Measurements from ENCODE around the gene CTXND1. TPM values are rescaled to one million over a fixed set of nuclear protein-coding genes. Genes with fewer than 3 reads are reported as not detected.
"Not testable (repeated sequence)": the region's sequence is repeated elsewhere in the genome, so short reads cannot be mapped to it uniquely, and the experiment has no call there.

The CTXND1 gene
- polyA plus RNA-seq (ENCODE audit: insufficient read length in 3 of 3): 10 to 100 TPM in 2 of 3 donors, 1 to 10 TPM in 1; 8.0 to 12.2 (median 11.9) TPM
- long read RNA-seq, donor 1: 0 reads
- long read RNA-seq, donor 2, full-length matches to known transcripts: 4 of 4 reads
- long read RNA-seq, donor 2, partial matches to known transcripts: 0 of 4 reads
- long read RNA-seq, donor 2, other reads (novel, unspliced or antisense): 0 of 4 reads
- long read RNA-seq, donor 3, full-length matches to known transcripts: 1 of 1 reads
- long read RNA-seq, donor 3, partial matches to known transcripts: 0 of 1 reads
- long read RNA-seq, donor 3, other reads (novel, unspliced or antisense): 0 of 1 reads
- long read RNA-seq, donor 4, full-length matches to known transcripts: 3 of 3 reads
- long read RNA-seq, donor 4, partial matches to known transcripts: 0 of 3 reads
- long read RNA-seq, donor 4, other reads (novel, unspliced or antisense): 0 of 3 reads
- long read RNA-seq, donor 5, full-length matches to known transcripts: 1 of 1 reads
- long read RNA-seq, donor 5, partial matches to known transcripts: 0 of 1 reads
- long read RNA-seq, donor 5, other reads (novel, unspliced or antisense): 0 of 1 reads
- long read RNA-seq, donor 6, full-length matches to known transcripts: 1 of 1 reads
- long read RNA-seq, donor 6, partial matches to known transcripts: 0 of 1 reads
- long read RNA-seq, donor 6, other reads (novel, unspliced or antisense): 0 of 1 reads
- long read RNA-seq, donor 7, full-length matches to known transcripts: 2 of 2 reads
- long read RNA-seq, donor 7, partial matches to known transcripts: 0 of 2 reads
- long read RNA-seq, donor 7, other reads (novel, unspliced or antisense): 0 of 2 reads
- long read RNA-seq, donor 8: 0 reads
- long read RNA-seq, donor 9, full-length matches to known transcripts: 1 of 1 reads
- long read RNA-seq, donor 9, partial matches to known transcripts: 0 of 1 reads
- long read RNA-seq, donor 9, other reads (novel, unspliced or antisense): 0 of 1 reads
- long read RNA-seq, donor 10, full-length matches to known transcripts: 1 of 1 reads
- long read RNA-seq, donor 10, partial matches to known transcripts: 0 of 1 reads
- long read RNA-seq, donor 10, other reads (novel, unspliced or antisense): 0 of 1 reads
- long read RNA-seq, donor 11, full-length matches to known transcripts: 1 of 1 reads
- long read RNA-seq, donor 11, partial matches to known transcripts: 0 of 1 reads
- long read RNA-seq, donor 11, other reads (novel, unspliced or antisense): 0 of 1 reads
- long read RNA-seq, donor 12, full-length matches to known transcripts: 5 of 5 reads
- long read RNA-seq, donor 12, partial matches to known transcripts: 0 of 5 reads
- long read RNA-seq, donor 12, other reads (novel, unspliced or antisense): 0 of 5 reads
- long read RNA-seq, donor 13, full-length matches to known transcripts: 1 of 1 reads
- long read RNA-seq, donor 13, partial matches to known transcripts: 0 of 1 reads
- long read RNA-seq, donor 13, other reads (novel, unspliced or antisense): 0 of 1 reads
- long read RNA-seq, donor 14: 0 reads
- long read RNA-seq, donor 15: 0 reads
- long read RNA-seq, donor 16, full-length matches to known transcripts: 5 of 5 reads
- long read RNA-seq, donor 16, partial matches to known transcripts: 0 of 5 reads
- long read RNA-seq, donor 16, other reads (novel, unspliced or antisense): 0 of 5 reads

DNA sequence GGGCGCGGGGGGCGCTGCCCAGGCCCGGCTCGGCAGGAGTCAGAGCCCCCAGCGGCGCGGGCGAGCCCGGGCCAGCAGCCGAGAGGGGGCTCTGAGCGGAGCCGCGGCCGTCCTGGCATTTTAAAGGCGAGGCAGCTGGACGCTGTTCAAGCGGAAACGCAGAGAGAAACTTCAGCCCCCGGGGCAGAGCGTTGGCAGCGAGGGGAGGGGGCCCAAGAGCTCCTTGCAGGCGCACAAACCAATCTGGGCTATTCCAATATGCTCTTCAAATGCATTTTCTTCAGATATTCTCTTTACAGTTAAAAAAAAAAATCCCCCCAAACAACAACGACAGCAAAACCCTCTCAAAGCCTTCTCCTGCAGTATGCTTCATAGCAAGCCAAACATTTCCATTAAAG, at the start of gene CTXND1:
TSS of gene CTXND1 (minus strand) at position 93 of the 398 bp plus-strand sequence. CDS start 50,264 bp downstream, outside the sequence.
- peak; percentile 33 for DNase-seq

DNA sequence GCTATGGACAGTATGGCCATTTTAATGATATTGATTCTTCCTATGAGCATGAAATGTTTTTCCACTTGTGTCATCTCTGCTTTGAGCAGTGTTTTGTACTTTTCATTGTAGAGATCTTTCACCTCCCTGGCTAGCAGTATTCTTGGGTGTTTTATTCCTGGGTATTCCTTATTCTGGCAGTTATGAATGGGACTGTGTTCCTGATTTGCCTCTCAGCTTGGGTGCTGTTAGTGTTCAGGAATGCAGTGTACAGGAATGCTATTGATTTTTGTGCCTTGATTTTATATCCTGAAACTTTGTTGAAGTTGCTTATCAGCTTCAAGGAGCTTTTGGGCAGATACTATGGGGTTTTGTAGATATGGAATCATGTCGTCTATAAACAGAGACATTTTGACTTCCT, 49.5 kb upstream of the CTXND1 start:
- no peak for DNase-seq

DNA sequence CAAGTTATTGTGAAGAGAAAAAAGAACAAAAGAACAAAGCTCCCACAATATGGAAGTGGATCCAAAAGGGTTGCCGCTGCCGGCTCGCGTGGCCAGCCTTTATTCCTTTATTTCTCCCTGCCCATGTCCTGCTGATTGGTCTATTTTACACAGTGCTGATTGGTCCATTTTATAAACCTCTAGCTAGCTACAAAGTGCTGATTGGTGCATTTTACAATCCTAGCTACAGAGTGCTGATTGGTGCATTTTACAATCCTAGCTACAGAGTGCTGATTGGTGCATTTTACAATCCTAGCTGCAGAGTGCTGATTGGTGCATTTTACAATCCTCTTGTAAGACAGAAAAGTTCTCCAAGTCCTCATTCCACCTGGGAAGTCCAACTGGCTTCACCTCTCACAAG, 43.8 kb upstream of the CTXND1 start:
- not testable (repeated sequence) for DNase-seq

DNA sequence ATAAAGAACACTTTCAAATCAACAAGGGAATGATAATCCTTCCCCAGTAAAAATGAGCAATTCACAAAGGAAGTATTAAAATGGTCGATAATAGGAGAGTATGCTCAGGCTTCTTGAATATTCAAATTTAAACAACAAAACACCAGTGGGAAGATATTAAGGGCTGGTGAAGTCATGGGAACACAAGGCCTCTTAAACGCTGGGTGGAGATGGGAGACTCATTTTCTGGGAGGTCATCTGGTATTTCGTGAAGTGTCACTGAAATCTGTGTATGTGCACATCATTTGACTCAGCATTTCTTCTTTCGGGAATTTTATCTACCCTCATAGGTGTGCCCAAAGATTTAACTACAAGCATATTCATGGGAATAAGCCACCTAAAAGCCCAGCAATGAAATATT, 40.1 kb upstream of the CTXND1 start:
- DNase-seq: no peak

DNA sequence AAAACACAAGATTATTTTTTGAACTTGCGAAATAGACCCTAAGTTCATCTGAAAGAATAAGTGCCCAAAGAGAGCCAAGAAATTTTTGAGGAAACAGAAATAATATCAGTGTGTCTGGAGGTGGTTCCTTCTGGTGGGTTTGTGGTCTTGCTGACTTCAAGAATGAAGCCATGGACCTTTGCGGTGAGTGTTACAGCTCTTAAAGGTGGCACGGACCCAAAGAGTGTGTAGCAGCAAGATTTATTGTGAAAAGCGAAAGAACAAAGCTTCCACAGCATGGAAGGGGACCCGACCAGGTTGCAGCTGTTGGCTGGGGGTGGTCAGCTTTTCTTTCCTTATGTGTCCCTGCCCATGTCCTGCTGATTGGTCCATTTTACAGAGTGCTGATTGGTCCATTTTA, 38.9 kb upstream of the CTXND1 start:
- DNase-seq: not testable (repeated sequence)

DNA sequence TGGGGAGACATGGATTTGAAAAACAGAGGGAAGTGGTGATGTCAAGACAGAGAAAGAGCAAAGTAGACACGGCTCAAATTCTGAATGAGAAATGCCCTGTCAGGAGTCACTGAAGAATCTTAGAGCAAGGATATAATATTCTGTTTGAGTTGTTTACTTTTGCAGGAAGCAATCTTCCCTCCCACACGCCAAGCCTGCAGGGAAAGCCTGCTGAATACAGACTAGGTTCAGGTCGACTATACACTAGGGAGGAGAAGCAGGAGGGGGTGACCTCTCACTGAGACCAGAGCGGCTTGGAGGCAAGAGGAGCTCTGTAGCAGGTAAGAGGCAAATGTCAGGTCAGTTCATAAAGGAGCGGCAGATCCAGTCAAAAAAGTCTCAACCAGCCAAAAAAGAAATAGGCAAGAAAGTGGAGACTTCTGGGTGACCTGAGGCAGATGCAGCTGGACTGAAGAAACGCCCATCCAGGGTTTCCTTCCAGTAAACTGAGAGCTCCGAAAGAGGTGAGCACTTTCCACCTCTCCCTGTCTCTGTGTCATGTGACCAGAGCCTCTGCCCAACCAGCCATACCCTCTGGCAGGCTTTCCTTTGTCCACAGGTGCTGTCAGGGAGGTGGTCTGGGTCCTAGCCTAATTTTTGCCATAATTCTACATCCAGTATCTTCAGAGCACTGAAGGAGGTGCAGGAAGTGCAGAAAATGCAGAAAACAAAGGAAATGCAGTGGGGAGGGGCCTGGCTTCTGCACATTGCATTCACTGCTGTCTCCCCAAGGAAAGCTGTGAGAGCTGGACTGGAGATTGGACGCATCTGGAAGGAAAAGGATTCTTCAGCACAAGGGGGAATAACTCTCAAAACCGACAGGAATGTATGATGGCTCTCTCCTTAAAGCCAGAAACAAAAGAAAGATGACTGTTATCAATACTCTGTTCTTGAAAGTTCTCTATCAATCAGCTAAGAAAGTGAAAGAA, 37.8 kb upstream of the CTXND1 start:
- DNase-seq: peak; percentile 52

DNA sequence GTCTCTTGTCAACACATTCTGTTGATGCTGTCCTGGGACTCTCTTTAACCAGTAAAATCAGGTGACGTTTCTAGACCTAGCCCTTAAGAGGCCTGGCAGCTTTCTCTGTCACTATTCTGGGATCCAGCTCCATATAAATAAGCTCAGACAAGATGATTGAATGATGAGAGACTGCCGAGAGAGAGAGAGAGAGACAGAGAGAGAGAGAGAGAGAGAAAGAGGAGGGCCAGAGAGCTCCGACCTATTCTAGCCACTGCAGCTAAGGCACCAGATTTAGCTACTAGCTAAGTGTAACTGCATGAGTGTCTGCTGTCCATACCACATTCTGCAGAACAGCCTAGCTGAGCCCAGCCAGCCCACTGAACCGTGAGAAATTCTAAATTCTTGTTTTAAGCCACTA, 36.1 kb upstream of the CTXND1 start:
- DNase-seq: no peak

DNA sequence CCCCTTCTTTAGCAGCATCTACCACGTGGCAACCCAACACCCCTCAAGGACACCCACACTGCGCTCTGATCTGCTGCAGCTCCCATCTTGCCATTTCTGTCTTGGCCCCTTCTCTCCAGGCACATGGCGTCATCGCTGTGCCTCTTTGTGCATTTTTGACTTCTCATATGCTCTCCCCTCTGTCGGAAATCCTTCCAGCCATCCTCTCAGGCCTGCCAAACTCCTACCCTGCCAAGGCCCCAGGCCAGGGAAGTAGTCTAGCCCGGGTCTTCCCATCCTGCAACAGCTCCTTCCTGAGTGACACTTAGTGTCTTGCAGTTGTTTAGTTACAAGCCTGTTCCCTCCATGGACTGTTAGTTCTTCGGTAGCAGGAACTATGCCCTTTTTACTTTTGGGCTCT, 34.0 kb upstream of the CTXND1 start:
- no peak for DNase-seq

DNA sequence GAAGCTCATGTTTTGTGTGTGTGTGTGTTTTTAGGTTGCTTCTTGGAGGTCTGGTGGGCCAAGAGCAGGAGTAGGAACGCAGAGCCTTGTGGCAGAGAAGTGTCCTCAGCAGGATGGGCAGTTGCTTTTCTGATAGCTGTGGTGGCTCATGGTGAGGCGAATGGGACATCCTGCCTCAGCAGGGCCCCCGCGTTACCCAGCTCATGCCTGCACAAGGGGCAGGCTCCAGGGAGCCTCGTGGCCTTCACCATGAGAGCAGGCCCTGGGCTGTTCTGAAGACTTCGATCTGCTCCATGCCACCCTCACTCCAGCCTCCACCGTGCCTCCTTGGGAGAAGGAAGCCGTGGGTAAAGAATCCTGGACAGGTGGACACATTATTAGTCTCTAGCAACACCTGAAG, 33.4 kb upstream of the CTXND1 start:
- DNase-seq: no peak

DNA sequence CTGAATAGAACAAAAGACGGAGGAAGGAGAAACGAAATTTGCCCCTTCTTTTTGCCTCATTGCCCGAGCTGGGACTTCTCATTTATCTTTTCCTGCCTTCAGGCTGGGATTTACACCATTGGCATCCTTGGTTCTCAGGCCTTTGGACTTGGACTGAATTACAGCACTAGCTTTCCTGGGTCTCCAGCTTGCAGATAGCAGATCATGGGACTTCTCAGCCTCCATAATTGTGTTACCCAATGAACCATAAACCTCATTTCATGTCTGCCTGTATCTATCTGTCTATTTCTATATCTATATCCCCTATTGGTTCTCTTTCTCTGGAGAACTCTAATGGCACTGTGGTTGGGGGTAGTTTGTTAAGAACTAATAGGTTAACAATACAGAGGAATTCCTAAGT, 31.5 kb upstream of the CTXND1 start:
- DNase-seq: no peak

DNA sequence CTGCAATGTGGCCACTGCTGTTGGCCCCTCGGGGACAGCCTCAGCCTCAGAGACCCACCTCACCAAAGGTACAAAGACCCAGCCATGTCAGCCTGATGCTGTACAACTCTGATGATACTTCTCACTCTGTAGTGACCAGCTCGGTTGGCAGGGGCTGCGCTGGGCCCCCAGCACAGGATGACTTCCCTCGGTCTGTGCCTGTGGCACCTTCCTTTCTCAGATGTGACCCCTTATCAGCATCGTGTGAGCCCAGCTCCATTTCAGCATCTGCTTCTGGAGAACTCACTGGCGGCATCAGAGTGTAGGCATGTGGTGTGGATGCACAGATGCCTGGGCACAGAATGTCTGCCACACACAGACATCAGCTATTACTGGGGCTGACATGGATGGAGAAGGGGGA, 25.1 kb upstream of the CTXND1 start:
- DNase-seq: no peak

DNA sequence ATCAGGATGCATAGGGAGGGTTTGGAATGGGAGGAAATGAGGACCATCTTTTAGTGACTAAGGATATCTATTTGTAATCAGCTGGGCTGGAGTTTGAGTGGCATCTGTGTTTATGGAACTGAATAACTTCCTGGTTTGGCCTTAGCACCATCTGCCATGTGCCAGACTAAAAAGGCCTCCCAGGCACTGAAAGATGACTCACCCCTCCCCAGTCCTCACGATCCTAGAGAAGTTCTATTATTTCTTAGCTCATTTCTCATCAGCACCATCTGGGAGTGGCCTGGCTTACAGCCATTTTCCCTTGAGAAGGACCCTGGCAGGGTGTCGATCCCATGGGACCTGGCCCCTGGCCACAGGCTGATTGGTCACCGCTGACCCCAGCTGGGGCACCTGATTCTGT, 23.9 kb upstream of the CTXND1 start:
- DNase-seq: no peak

DNA sequence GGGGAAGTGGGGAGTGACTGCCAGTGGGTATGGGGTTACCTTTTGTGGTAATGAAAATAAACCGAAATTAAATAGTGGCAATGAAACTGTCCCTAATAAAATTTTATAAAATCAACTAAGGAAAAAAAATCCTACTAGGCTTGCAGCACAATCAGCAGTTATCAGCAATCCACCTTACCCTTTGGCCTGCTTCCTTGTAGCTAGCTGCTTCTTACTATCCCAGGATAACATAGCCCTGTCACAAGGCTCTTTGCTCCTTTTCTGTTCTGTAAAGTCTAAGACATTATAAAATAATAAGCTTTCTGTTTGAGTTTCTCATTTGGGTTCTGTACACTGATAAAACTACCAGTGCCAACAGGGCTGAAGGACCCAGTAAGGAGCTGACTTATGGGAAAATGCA, 23.0 kb upstream of the CTXND1 start:
- no peak for DNase-seq

DNA sequence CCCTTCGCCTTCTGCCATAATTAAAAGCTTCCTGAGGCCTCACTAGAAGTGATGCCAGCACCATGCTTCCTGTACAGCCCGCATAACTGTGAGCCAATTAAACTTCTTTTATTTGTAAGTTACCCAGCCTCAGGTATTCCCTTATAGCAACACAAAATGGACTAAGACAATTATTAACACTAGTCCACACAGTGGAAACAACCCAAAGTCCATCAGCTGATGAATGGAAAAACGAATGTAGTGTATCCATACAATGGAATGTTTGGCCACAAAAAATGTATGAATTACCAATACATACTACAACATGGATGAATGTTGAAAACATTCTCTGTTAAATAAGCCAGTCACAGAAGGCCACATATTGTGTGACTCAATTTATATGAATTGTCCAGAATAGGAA, 22.5 kb upstream of the CTXND1 start:
- DNase-seq: no peak

DNA sequence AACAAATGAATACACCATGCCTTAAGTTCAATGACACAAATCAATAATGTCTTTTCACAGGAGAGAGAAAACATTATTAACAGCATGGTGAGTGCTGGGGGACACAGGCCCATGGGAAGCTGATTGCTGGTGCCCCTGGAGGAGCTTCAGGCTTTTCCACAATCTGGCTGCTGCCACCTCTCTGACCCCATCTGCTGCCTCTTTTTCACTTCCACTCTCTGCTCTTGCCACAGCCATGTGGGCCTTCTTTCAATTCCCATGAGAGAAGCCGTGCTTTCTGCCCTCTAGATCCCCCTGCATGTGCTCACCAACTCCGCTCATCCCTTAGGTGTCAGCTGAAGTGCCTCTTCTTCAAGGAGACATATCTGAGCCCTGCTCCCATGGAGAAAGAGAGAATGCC, 21.0 kb upstream of the CTXND1 start:
- no peak for DNase-seq

DNA sequence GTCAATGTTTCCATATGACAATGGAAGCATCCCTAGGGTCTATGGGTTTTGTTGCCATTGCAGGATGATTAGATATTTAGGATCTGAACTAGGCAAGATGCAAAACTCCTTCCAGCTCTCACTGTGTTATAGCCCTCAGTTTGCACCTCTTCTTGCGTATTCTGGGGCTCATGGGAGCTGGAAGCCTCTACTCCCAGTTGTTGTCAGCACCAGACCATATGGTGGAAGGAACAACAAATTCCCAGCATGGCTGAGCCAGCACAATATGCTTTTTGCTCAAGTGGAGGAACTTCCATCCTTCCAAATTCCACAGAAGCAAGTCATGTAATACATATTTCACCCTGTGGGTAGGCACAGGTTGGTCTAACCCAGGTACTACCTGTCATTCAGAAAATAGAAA, 18.5 kb upstream of the CTXND1 start:
- no peak for DNase-seq

DNA sequence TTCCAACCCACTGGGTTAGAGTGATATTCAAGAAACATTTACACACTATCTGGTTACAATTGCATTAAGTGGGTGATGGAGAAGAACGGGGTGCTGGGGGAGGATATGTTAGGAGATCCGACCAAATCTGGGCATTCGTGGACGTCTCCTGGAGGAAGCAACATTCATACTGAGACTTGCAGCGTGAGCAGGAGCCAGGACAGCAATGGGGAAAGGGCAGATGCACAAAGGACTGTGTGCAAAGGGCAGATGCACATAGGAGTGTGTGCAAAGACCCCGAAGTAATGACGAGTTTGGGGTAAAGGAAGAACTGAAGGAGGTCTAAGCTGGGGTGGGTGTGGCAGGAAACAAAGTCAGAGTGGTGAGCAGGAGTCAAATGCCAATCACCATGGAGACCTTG, 16.1 kb upstream of the CTXND1 start:
- no peak for DNase-seq

DNA sequence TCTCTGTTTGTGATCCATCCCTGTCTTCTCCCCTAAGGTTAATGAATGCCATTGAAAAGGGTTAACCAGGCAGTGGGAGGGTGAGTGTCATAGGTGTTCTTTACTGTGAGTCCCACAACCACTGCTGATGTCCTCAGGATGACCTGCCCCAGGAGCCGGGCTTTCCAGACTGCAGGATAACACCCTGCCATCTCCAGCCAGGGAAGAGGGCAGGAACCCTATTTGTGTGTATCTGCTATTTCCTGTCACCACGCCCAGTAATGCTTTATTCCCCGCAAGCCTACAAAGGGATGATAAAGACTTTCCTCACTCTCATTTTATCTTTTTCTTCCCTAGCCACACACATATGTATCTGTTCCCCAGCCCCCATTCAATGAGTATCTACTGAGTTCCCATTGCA, 15.6 kb upstream of the CTXND1 start:
- DNase-seq: no peak

DNA sequence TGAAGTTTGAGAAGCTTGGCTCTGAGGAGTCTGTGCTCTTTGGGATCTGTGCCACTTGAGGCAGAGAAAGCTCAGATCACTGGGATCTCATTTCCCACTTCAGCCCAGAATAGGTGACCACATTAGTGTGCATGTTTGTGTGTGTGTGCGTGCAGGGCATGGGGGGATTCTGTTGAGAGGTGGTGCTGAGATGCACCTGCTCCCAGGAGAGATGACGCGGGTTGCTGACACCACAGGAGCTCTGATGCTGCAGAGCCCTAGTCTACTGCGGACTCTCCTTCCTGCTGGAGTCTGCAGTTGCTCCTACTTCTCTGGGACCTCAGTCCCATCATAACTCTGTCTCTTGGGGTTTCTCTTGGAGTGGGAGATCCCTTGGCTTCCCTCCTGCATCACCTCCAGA, 14.7 kb upstream of the CTXND1 start:
- no peak for DNase-seq

DNA sequence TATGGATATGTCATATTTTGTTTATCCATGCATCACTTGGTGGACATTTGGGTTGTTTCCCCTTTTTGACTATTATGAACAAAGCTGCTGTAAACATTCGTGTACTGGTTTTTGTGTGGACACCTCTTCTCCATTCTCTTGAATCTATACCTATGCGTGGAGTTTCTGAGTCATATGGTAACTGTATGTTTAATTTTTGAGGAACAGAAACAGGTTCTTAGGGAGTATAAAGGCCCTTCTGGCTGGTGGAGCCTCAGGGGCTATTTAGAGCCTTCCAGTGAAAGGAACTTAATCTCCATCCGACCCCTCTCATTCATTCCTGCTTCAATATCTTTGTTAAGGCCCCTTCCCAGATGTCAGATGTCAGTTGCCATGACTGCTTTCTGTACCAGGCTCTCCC, 14.1 kb upstream of the CTXND1 start:
- DNase-seq: no peak
